Endothelial cell (in vitro differentiated cells): Measurements from ENCODE around the gene JAM2. TPM values are rescaled to one million over a fixed set of nuclear protein-coding genes. Genes with fewer than 3 reads are reported as not detected.

Experiments
- DNase-seq: peaks from one replicate; pipeline ENCODE4 v3.0.0; 2021; ENCODE audit warnings: low spot score
- H3K27ac Mint-ChIP-seq: one replicate; pipeline ENCODE4 v1.8.0; 2021; ENCODE audit warnings: mixed read lengths, inconsistent platforms; ENCODE audit not compliant: unreplicated experiment
- H3K27me3 Mint-ChIP-seq: one replicate; pipeline ENCODE4 v1.8.0; 2021; ENCODE audit warnings: mild to moderate bottlenecking, moderate library complexity, mixed read lengths, inconsistent platforms; ENCODE audit not compliant: unreplicated experiment
- H3K36me3 Mint-ChIP-seq: one replicate; pipeline ENCODE4 v1.8.0; 2021; ENCODE audit warnings: mild to moderate bottlenecking, low read depth, mixed read lengths, inconsistent platforms; ENCODE audit not compliant: unreplicated experiment
- H3K4me1 Mint-ChIP-seq: one replicate; pipeline ENCODE4 v1.8.0; 2021; ENCODE audit warnings: mild to moderate bottlenecking, mixed read lengths, inconsistent platforms; ENCODE audit not compliant: unreplicated experiment
- H3K4me3 Mint-ChIP-seq: one replicate; pipeline ENCODE4 v1.8.0; 2021; ENCODE audit warnings: mild to moderate bottlenecking, mixed read lengths, inconsistent platforms; ENCODE audit not compliant: unreplicated experiment
- H3K9me3 Mint-ChIP-seq: one replicate; pipeline ENCODE4 v1.8.0; 2021; ENCODE audit warnings: mixed read lengths, inconsistent platforms; ENCODE audit not compliant: unreplicated experiment
- total RNA-seq: library from RNA; stranded (reverse); fragmentation: NEBNext Ultra II Directional; extraction: Animal tissue kit (Norgen Biotek cat#: 25700); gene quantifications from one replicate; pipeline ENCODE4 v1.2.1, GENCODE V29; 2021; ENCODE audit not compliant: unreplicated experiment
- TF ChIP-seq, protein P1 (sequence below): fragments of 200-600 bp; sonication (generic); IDR thresholded peaks from one replicate; pipeline ENCODE4 v1.5.0; 2021; ENCODE audit warnings: antibody characterized with exemption; ENCODE audit not compliant: unreplicated experiment

JAM2 gene
- total RNA-seq, 1 donor from 2014 or later, result 0.77 TPM

DNA sequence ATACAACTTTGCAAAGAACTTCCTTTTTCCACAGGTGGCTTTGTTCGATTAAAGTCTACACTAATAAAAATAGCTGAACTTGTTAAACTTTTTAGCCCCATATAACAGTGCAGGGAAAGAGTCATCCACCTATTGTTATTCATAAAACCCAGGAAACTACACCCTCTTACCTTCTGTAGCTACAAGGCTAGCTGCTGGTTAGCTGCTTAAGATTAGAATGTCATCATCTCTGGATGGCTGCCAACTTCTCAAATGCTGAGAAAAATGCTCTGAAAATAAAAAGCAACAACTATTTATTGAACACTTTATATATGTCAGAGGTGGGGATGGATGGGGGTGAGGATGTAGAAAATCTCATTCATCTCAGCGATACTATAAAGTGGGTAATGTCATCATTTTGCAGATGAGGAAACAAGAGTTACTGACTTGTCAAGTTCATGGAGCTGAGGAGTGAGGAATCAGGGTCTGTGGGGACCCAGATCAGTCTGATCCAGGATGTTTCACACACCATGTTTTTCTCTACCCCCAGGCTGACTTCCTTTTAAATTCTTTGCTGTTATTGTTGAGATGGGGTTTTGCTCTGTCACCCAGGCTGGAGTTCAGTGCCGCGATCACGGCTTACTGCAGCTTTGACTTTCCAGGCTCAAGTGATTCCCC is 78.6 kb downstream of the JAM2 start:
- no peak for DNase-seq

DNA sequence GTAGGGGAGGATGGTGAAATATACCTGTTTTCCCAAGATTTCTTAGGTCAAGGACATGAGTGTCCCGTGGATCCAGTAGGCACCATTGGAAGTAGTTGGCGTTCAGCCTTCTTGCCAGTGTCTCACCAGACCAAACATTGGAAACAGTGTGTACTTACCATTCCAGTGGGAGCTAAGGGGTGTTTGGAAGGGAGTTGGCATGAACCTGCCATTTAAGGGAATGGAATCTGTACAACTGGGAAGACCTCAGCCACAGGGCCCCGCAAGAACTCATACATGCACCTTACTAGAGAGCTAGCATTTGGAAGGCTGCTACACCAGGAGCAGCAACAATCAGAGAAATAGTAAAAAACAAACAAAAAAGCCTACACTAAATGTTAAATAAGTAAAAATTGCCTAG is 82.9 kb downstream of the JAM2 start:
- Mint-ChIP-seq H3K36me3 (peaks cover 25% of the 10 kb centered on the region), H3K27me3 (no peaks in the 10 kb centered on the region)

More for the DNA sequence above, 78.6 kb downstream of the JAM2 start:
- H3K4me3 Mint-ChIP-seq, result no peak overlapping the region
- H3K4me1 Mint-ChIP-seq, result peaks cover 23% of the 10 kb centered on the region
- H3K27ac Mint-ChIP-seq, result peak overlapping the region; percentile 80
- H3K36me3 Mint-ChIP-seq, result peaks cover 16% of the 10 kb centered on the region
- TF ChIP-seq, protein P1, sequence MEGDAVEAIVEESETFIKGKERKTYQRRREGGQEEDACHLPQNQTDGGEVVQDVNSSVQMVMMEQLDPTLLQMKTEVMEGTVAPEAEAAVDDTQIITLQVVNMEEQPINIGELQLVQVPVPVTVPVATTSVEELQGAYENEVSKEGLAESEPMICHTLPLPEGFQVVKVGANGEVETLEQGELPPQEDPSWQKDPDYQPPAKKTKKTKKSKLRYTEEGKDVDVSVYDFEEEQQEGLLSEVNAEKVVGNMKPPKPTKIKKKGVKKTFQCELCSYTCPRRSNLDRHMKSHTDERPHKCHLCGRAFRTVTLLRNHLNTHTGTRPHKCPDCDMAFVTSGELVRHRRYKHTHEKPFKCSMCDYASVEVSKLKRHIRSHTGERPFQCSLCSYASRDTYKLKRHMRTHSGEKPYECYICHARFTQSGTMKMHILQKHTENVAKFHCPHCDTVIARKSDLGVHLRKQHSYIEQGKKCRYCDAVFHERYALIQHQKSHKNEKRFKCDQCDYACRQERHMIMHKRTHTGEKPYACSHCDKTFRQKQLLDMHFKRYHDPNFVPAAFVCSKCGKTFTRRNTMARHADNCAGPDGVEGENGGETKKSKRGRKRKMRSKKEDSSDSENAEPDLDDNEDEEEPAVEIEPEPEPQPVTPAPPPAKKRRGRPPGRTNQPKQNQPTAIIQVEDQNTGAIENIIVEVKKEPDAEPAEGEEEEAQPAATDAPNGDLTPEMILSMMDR, result no peak
- H3K9me3 Mint-ChIP-seq, result no peaks in the 10 kb centered on the region
- H3K27me3 Mint-ChIP-seq, result no peaks in the 10 kb centered on the region

GRCh38 chr21:25722631-25723030 is 83.6 kb downstream of the JAM2 start:
- peaks cover 12% of the 10 kb centered on the region for H3K4me1 Mint-ChIP-seq
- no peak for DNase-seq
- peaks cover 25% of the 10 kb centered on the region for H3K36me3 Mint-ChIP-seq
- H3K27ac Mint-ChIP-seq, result no peak overlapping the region
- H3K4me3 Mint-ChIP-seq, result no peak overlapping the region
- TF ChIP-seq, protein P1, result no peak
- H3K27me3 Mint-ChIP-seq, result no peaks in the 10 kb centered on the region
- no peaks in the 10 kb centered on the region for H3K9me3 Mint-ChIP-seq

More for the DNA sequence above, 82.9 kb downstream of the JAM2 start:
- TF ChIP-seq, protein P1, result no peak
- H3K27ac Mint-ChIP-seq, result no peak overlapping the region
- no peaks in the 10 kb centered on the region for H3K9me3 Mint-ChIP-seq
- H3K4me1 Mint-ChIP-seq, result peaks cover 18% of the 10 kb centered on the region
- DNase-seq, result no peak
- no peak overlapping the region for H3K4me3 Mint-ChIP-seq

GRCh38 chr21:25732091-25732760 is 93.2 kb downstream of the JAM2 start:
- H3K4me1 Mint-ChIP-seq, result peaks cover 20% of the 10 kb centered on the region
- H3K9me3 Mint-ChIP-seq, result no peaks in the 10 kb centered on the region
- DNase-seq, result no peak
- no peak overlapping the region for H3K4me3 Mint-ChIP-seq
- H3K27ac Mint-ChIP-seq, result no peak overlapping the region
- peaks cover 16% of the 10 kb centered on the region for H3K27me3 Mint-ChIP-seq
- H3K36me3 Mint-ChIP-seq, result peaks cover 23% of the 10 kb centered on the region
- TF ChIP-seq, protein P1, result no peak
